ENCODE data around the gene GRIN3B.

GRCh38 chr19:993361-993830 lies 6.8 kb upstream of the GRIN3B start:
- TF ChIP-seq CTCF (IDR thresholded peaks at IDR 0.05), result no peak
- no peak for TF ChIP-seq POLR2A (IDR thresholded peaks at IDR 0.05)
- no peak for TF ChIP-seq POLR2AphosphoS5 (IDR thresholded peaks at IDR 0.05)
- no peak for TF ChIP-seq EP300 (IDR thresholded peaks at IDR 0.05)
